Stimulated activated CD4-positive, alpha-beta T cell treated with anti-CD3 and anti-CD28 coated beads, Interleukin-2, amount 100 ng/mL, for 48 hours (primary cell): Measurements from ENCODE around the gene PRM2.

Source experiments
- DNase-seq, 2 donors: peaks; one replicate each; pipeline ENCODE4 v3.0.0-alpha.2; 2020

The PRM2 gene

GRCh38 chr16:11276143-11276895, at the start of gene PRM2:
Gene PRM2 (minus strand): TSS chr16:11276480. CDS start chr16:11276370, 110 bp downstream.
- DNase-seq: no peak

GRCh38 chr16:11325404-11326083, 49.3 kb upstream of the PRM2 start:
- DNase-seq: no peak

- no peak for DNase-seq
Observed at GRCh38 chr16:11323551-11324336, 47.5 kb upstream of the PRM2 start.

- DNase-seq: no peak
Observed at GRCh38 chr16:11322823-11323222, 46.5 kb upstream of the PRM2 start.

- DNase-seq: no peak
Observed at GRCh38 chr16:11321662-11322061, 45.4 kb upstream of the PRM2 start.

GRCh38 chr16:11320170-11320569, 43.9 kb upstream of the PRM2 start:
- no peak for DNase-seq

GRCh38 chr16:11319529-11320146, 43.4 kb upstream of the PRM2 start:
- DNase-seq: no peak

GRCh38 chr16:11318817-11319216, 42.5 kb upstream of the PRM2 start:
- no peak for DNase-seq

GRCh38 chr16:11316331-11317015, 40.2 kb upstream of the PRM2 start:
- DNase-seq: no peak

- no peak for DNase-seq
Observed at GRCh38 chr16:11315510-11315909, 39.2 kb upstream of the PRM2 start.

GRCh38 chr16:11314309-11314894, 38.1 kb upstream of the PRM2 start:
- no peak for DNase-seq

- DNase-seq: no peak
Observed at GRCh38 chr16:11313493-11314308, 37.4 kb upstream of the PRM2 start.

- DNase-seq: no peak
Observed at GRCh38 chr16:11312718-11313492, 36.6 kb upstream of the PRM2 start.

- DNase-seq: no peak
Observed at GRCh38 chr16:11310997-11311561, 34.8 kb upstream of the PRM2 start.

GRCh38 chr16:11310634-11310977, 34.3 kb upstream of the PRM2 start:
- no peak for DNase-seq

GRCh38 chr16:11309895-11310633, 33.8 kb upstream of the PRM2 start:
- no peak for DNase-seq

- no peak for DNase-seq
Observed at GRCh38 chr16:11308493-11309283, 32.4 kb upstream of the PRM2 start.

GRCh38 chr16:11307639-11308492, 31.6 kb upstream of the PRM2 start:
- no peak for DNase-seq
